Measurements from ENCODE around the gene CDC42EP1.

DNA sequence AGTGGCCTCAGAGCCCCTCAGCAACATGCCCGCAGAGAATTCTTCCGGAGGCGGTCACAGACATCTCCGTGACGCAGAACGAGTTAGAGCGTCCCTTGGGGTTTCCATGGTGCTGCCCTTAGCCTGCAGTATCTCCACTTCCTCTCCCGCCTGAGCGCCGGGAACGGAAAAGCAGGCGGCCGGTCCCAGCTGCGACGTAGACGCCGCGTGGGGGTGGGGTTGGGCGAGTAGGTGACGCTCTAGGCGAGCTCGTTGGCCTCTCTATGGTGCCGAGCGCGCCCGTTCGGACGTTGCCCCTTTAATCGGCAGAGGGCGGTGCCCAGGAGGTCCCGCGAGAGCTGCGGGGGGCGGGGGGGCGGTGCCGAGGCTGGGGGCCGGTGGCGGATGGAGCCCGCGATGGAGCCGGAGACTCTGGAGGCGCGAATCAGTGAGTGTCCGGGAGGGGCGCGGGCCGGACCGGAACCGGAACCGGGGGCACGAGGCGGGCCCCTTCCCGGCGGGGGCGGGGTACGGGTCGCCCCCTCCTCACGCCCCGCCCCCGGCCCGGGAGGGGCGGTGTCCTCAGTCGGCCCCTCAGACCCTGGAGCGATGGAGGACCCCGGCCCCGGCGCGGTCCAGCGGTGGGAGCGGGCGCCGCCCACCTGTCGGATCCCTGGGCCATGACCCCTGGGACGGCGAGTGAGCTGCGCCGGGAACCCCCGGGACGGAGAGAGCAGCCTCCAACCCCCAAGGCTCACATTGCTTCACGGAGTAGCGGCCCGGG lies 48.4 kb downstream of the CDC42EP1 start, which contains the start of gene GGA1:
- TF ChIP-seq POLR2A (IDR thresholded peaks at IDR 0.05), result no peak
- TF ChIP-seq, protein P1, sequence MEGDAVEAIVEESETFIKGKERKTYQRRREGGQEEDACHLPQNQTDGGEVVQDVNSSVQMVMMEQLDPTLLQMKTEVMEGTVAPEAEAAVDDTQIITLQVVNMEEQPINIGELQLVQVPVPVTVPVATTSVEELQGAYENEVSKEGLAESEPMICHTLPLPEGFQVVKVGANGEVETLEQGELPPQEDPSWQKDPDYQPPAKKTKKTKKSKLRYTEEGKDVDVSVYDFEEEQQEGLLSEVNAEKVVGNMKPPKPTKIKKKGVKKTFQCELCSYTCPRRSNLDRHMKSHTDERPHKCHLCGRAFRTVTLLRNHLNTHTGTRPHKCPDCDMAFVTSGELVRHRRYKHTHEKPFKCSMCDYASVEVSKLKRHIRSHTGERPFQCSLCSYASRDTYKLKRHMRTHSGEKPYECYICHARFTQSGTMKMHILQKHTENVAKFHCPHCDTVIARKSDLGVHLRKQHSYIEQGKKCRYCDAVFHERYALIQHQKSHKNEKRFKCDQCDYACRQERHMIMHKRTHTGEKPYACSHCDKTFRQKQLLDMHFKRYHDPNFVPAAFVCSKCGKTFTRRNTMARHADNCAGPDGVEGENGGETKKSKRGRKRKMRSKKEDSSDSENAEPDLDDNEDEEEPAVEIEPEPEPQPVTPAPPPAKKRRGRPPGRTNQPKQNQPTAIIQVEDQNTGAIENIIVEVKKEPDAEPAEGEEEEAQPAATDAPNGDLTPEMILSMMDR (IDR thresholded peaks at IDR 0.05), result peak in 3 of 4 experiments; percentile 5 to 13 (median 12)
